Mesenchymal stem cell (in vitro differentiated cells and primary cell): ENCODE results near the gene ADI1.

Experiments used
- DNase-seq: peaks from one replicate; pipeline ENCODE4 v3.0.0-alpha.2; 2013
- H2AFZ ChIP-seq: one replicate; pipeline ENCODE4 v1.6.1; 2013; ENCODE audit warnings: low read depth, mild to moderate bottlenecking, control low read depth, inconsistent platforms, low read length, moderate library complexity
- H2AK5ac ChIP-seq: 2 replicates; pipeline ENCODE4 v1.6.1; 2013; ENCODE audit warnings: low read length, moderate library complexity, mild to moderate bottlenecking, inconsistent platforms; ENCODE audit not compliant: severe bottlenecking
- H2BK120ac ChIP-seq: one replicate; pipeline ENCODE4 v1.6.1; 2013; ENCODE audit warnings: low read depth, mild to moderate bottlenecking, inconsistent platforms, low read length, moderate library complexity
- H2BK12ac ChIP-seq, 2 experiments: one replicate each; pipeline ENCODE4 v1.6.1; 2013; ENCODE audit warnings: inconsistent platforms in 2 of 2, low read length in 2 of 2, mild to moderate bottlenecking in 2 of 2, moderate library complexity in 2 of 2, control low read depth in 1 of 2
- H2BK15ac ChIP-seq: one replicate; pipeline ENCODE4 v1.6.1; 2013; ENCODE audit warnings: mild to moderate bottlenecking, low read depth, inconsistent platforms; ENCODE audit not compliant: poor library complexity, severe bottlenecking
- H2BK5ac ChIP-seq: 2 replicates; pipeline ENCODE4 v1.6.1; 2013; ENCODE audit warnings: low read depth, mild to moderate bottlenecking, low read length, control low read depth, inconsistent platforms; ENCODE audit not compliant: poor library complexity, severe bottlenecking
- H3K14ac ChIP-seq, 2 experiments: one replicate each; pipeline ENCODE4 v1.6.1; 2013; ENCODE audit warnings: inconsistent platforms in 2 of 2, low read length in 2 of 2, control low read depth in 1 of 2, mild to moderate bottlenecking in 1 of 2, moderate library complexity in 1 of 2
- H3K18ac ChIP-seq, 2 experiments: one replicate each; pipeline ENCODE4 v1.6.1; 2013; ENCODE audit warnings: inconsistent platforms in 2 of 2, low read length in 2 of 2, control low read depth in 1 of 2, low read depth in 1 of 2, mild to moderate bottlenecking in 1 of 2
- H3K23ac ChIP-seq, 2 experiments: one replicate each; pipeline ENCODE4 v1.6.1; 2013; ENCODE audit warnings: inconsistent platforms in 2 of 2, low read length in 2 of 2, mild to moderate bottlenecking in 2 of 2, moderate library complexity in 2 of 2, control low read depth in 1 of 2
- H3K27ac ChIP-seq: 2 replicates; pipeline ENCODE4 v1.5.1; 2013; ENCODE audit warnings: mild to moderate bottlenecking, moderate library complexity, low read length, control low read depth, inconsistent platforms; ENCODE audit not compliant: poor library complexity, severe bottlenecking
- H3K27me3 ChIP-seq, 2 experiments: 2 replicates each; pipeline versions ENCODE4 v1.6.1 to v1.7.0; 2013; ENCODE audit warnings: low read length in 2 of 2, mild to moderate bottlenecking in 2 of 2, moderate library complexity in 2 of 2, control low read depth in 1 of 2, inconsistent platforms in 1 of 2; ENCODE audit not compliant: control insufficient read depth in 1 of 2, insufficient read depth in 1 of 2
- H3K36me3 ChIP-seq, 2 experiments: 2 replicates each; pipeline versions ENCODE4 v1.6.1 to v1.7.0; 2013; ENCODE audit warnings: low read length in 2 of 2, control low read depth in 1 of 2, inconsistent platforms in 1 of 2, low read depth in 1 of 2, mild to moderate bottlenecking in 1 of 2; ENCODE audit not compliant: insufficient read depth in 2 of 2, control insufficient read depth in 1 of 2
- H3K4ac ChIP-seq, 2 experiments: one replicate each; pipeline ENCODE4 v1.6.1; 2013; ENCODE audit warnings: inconsistent platforms in 2 of 2, low read length in 2 of 2, mild to moderate bottlenecking in 2 of 2, moderate library complexity in 2 of 2, control low read depth in 1 of 2, low read depth in 1 of 2
- H3K4me1 ChIP-seq: 2 replicates; pipeline ENCODE4 v1.6.1; 2013; ENCODE audit warnings: low read depth, low read length, control low read depth; ENCODE audit not compliant: control insufficient read depth, insufficient read depth
- H3K4me2 ChIP-seq: 2 replicates; pipeline ENCODE4 v1.6.1; 2013; ENCODE audit warnings: low read length, mild to moderate bottlenecking, inconsistent platforms; ENCODE audit not compliant: poor library complexity, severe bottlenecking
- H3K4me3 ChIP-seq, 2 experiments: 2 replicates each; pipeline versions ENCODE4 v1.5.1 to v1.7.0; 2013; ENCODE audit warnings: low read length in 2 of 2, mild to moderate bottlenecking in 2 of 2, control low read depth in 1 of 2, low read depth in 1 of 2; ENCODE audit not compliant: insufficient read depth in 1 of 2
- H3K79me1 ChIP-seq: replicated peaks from 2 replicates; pipeline ENCODE4 v1.6.1; 2013; ENCODE audit warnings: mild to moderate bottlenecking, control low read depth, low read length, inconsistent platforms; ENCODE audit not compliant: poor library complexity, severe bottlenecking
- H3K9ac ChIP-seq: 2 replicates; pipeline ENCODE4 v1.7.0; 2013; ENCODE audit warnings: mild to moderate bottlenecking, low read length, moderate library complexity
- H3K9me3 ChIP-seq: 2 replicates; pipeline ENCODE4 v1.7.0; 2013; ENCODE audit warnings: mild to moderate bottlenecking, low read length; ENCODE audit not compliant: control insufficient read depth
- H4K8ac ChIP-seq: one replicate; pipeline ENCODE4 v1.6.1; 2013; ENCODE audit warnings: inconsistent platforms, mild to moderate bottlenecking, low read length, moderate library complexity
- H4K91ac ChIP-seq: one replicate; pipeline ENCODE4 v1.6.1; 2013; ENCODE audit warnings: mild to moderate bottlenecking, low read length, inconsistent platforms
- WGBS: methylation state at CpG from one replicate; pipeline ENCODE4 v1.1.7; 2013; ENCODE audit warnings: mixed read lengths; 5-methylcytosine and 5-hydroxymethylcytosine counted together

The ADI1 gene

GRCh38 chr2:3463944-3464343, 55.4 kb downstream of the ADI1 start:
- Histone ChIP-seq H2AK5ac (no peak overlapping the region), H3K18ac (no peak overlapping the region)
- WGBS, result 98% methylated on average over 13 of the region's 13 CpGs

GRCh38 chr2:3463186-3463835, 56.0 kb downstream of the ADI1 start:
- H3K4me1 ChIP-seq, result peaks cover 21% of the 10 kb centered on the region
- 96% methylated on average over 25 of the region's 25 CpGs for WGBS
- H3K9ac ChIP-seq, result no peak overlapping the region
- H3K4me2 ChIP-seq, result no peak overlapping the region
- H3K23ac ChIP-seq, result no peak overlapping the region
- H3K36me3 ChIP-seq, result peaks cover 72 to 75% of the 10 kb centered on the region in 2 experiments
- H3K27ac ChIP-seq, result no peak overlapping the region
- H2AK5ac ChIP-seq, result no peak overlapping the region
- H2BK12ac ChIP-seq, result no peak overlapping the region
- no peak overlapping the region for H4K91ac ChIP-seq
- H3K14ac ChIP-seq, result no peak overlapping the region
- H3K27me3 ChIP-seq, result no peaks in the 10 kb centered on the region
- peaks cover 12% of the 10 kb centered on the region for H3K79me1 ChIP-seq
- no peak overlapping the region for H2BK5ac ChIP-seq
- H3K9me3 ChIP-seq, result no peaks in the 10 kb centered on the region
- no peak overlapping the region for H2AFZ ChIP-seq
- H3K18ac ChIP-seq, result no peak overlapping the region
- H2BK15ac ChIP-seq, result no peak overlapping the region
- no peak overlapping the region for H4K8ac ChIP-seq
- no peak overlapping the region for H3K4ac ChIP-seq
- no peak overlapping the region for H2BK120ac ChIP-seq
- DNase-seq, result no peak
- no peak overlapping the region for H3K4me3 ChIP-seq

More at GRCh38 chr2:3463944-3464343, 55.4 kb downstream of the ADI1 start:
- Histone ChIP-seq H3K4me3 (no peak overlapping the region), H2BK5ac (no peak overlapping the region), H4K91ac (no peak overlapping the region), H4K8ac (no peak overlapping the region), H2BK120ac (no peak overlapping the region), H3K27ac (no peak overlapping the region), H2BK15ac (no peak overlapping the region), H3K79me1 (peaks cover 12% of the 10 kb centered on the region), H3K27me3 (no peaks in the 10 kb centered on the region), H3K4me2 (no peak overlapping the region), H3K36me3 (peaks cover 72 to 77% of the 10 kb centered on the region in 2 experiments), H3K9me3 (no peaks in the 10 kb centered on the region), H3K4ac (no peak overlapping the region), H3K9ac (no peak overlapping the region), H2BK12ac (no peak overlapping the region), H3K4me1 (peaks cover 21% of the 10 kb centered on the region), H2AFZ (no peak overlapping the region), H3K14ac (no peak overlapping the region), H3K23ac (no peak overlapping the region)
- DNase-seq, result no peak

DNA sequence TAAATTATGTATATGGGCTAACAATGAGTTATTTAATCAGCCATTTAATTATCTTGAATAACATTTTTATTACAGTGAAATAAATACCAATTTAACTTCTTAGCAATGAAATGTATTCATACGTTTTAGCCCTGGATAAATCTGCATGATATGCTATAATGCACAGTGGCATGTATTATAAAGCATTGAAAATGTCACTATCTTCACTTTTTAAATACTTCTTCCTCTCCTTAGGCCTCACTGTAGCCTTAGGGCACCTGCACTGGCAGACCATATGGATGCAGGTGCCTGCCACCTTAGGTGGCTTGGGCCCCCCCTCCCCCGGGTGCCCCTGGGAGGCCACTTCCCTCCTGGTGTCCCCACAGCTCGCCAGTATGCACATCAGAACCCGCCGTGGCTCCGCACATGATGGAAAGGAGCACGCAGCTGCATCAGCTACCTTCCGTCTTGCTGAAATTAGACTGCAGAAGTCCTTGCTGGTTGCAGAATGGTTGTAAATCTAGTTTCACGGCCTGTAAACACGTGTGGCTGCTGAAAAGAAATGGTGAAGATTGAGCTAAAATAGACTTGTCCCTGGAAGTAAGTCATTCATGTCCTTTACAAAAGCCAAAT, 56.7 kb downstream of the ADI1 start:
- Histone ChIP-seq H3K27me3 (no peaks in the 10 kb centered on the region), H3K14ac (no peak overlapping the region), H2BK12ac (no peak overlapping the region), H3K27ac (no peak overlapping the region), H3K36me3 (peaks cover 72 to 75% of the 10 kb centered on the region in 2 experiments), H2BK5ac (no peak overlapping the region), H3K9ac (no peak overlapping the region), H3K4me3 (no peak overlapping the region), H2BK15ac (no peak overlapping the region), H3K9me3 (no peaks in the 10 kb centered on the region), H4K91ac (no peak overlapping the region), H3K23ac (no peak overlapping the region), H2AK5ac (no peak overlapping the region), H3K79me1 (peaks cover 6% of the 10 kb centered on the region), H2BK120ac (no peak overlapping the region), H3K18ac (no peak overlapping the region), H3K4ac (no peak overlapping the region), H3K4me2 (no peak overlapping the region), H2AFZ (no peak overlapping the region), H4K8ac (no peak overlapping the region), H3K4me1 (peaks cover 21% of the 10 kb centered on the region)
- 91% methylated on average over 9 of the region's 10 CpGs for WGBS
- no peak for DNase-seq

- Histone ChIP-seq H3K27ac (no peak overlapping the region), H2BK5ac (no peak overlapping the region), H3K18ac (no peak overlapping the region), H3K36me3 (peaks cover 71 to 72% of the 10 kb centered on the region in 2 experiments), H4K91ac (peak overlapping the region; percentile 23), H3K9me3 (no peaks in the 10 kb centered on the region), H4K8ac (no peak overlapping the region), H2BK12ac (no peak overlapping the region), H2BK15ac (no peak overlapping the region), H3K4me2 (no peak overlapping the region), H2AFZ (no peak overlapping the region), H3K4me1 (peaks cover 21% of the 10 kb centered on the region), H3K79me1 (peaks cover 6% of the 10 kb centered on the region), H3K4me3 (peak overlapping the region in 1 of 2 experiments; percentile 16), H3K27me3 (no peaks in the 10 kb centered on the region), H2BK120ac (no peak overlapping the region), H3K9ac (peak overlapping the region; percentile 48), H3K4ac (no peak overlapping the region), H2AK5ac (no peak overlapping the region), H3K14ac (no peak overlapping the region), H3K23ac (no peak overlapping the region)
- DNase-seq, result peak; percentile 73
- WGBS, result 83% methylated on average over 11 of the region's 12 CpGs
Measured at GRCh38 chr2:3461801-3462492, 57.4 kb downstream of the ADI1 start.
